T-cell (primary cell): ENCODE measurements around the gene ABCA1. TPM values are rescaled to one million over a fixed set of nuclear protein-coding genes. Genes with fewer than 3 reads are reported as not detected.

Experiments used
- ATAC-seq, 4 experiments: fragments of 200-7000 bp in 3 of 4; fragments of 150-1000 bp in 1 of 4; cut with Tn5 transposase; replicated peaks in 1 of 4; 1 replicate in 3 of 4; 2 replicates in 1 of 4; pipeline ENCODE4 v1.10.0; 2021; ENCODE audit warnings: moderate library complexity in 3 of 4, mild to moderate bottlenecking in 2 of 4, moderate number of reproducible peaks in 1 of 4
- CTCF ChIA-PET, 2 donors: fragments of 300-600 bp; sonication (Branson Sonifier 250); formaldehyde crosslinking; loops; one replicate each; lab custom pipeline; 2022; ENCODE audit warnings: antibody characterized with exemption in 2 of 2; lab: Charles Lee
- POLR2A ChIA-PET, 2 donors: fragments of 300-600 bp; sonication (Branson Sonifier 250); formaldehyde crosslinking; loops; one replicate each; lab custom pipeline; 2022; ENCODE audit warnings: antibody characterized with exemption in 2 of 2; lab: Charles Lee
- DNase-seq, 35 experiments: peaks; one replicate each; pipeline versions ENCODE4 v3.0.0 to v3.0.0-alpha.2; 2013 to 2023
- H3K27ac ChIP-seq: one replicate; pipeline ENCODE4 v1.5.1; 2013; ENCODE audit warnings: low read length
- H3K27me3 ChIP-seq, 2 experiments: replicated peaks in 1 of 2; 1 replicate in 1 of 2; 2 replicates in 1 of 2; pipeline versions ENCODE4 v1.6.1 to v1.7.0; 2013; ENCODE audit warnings: low read length in 1 of 2, mixed read lengths in 1 of 2; ENCODE audit not compliant: control insufficient read depth in 2 of 2, insufficient read depth in 2 of 2; ENCODE audit errors: extremely low read depth in 1 of 2
- H3K36me3 ChIP-seq, 2 donors: 1 replicate in 1 of 2; 2 replicates in 1 of 2; pipeline versions ENCODE4 v1.6.1 to v1.7.0; 2013; ENCODE audit warnings: low read length in 1 of 2; ENCODE audit not compliant: control insufficient read depth in 2 of 2, insufficient read depth in 1 of 2; ENCODE audit errors: extremely low read depth in 1 of 2
- H3K4me1 ChIP-seq, 2 experiments: 1 replicate in 1 of 2; 2 replicates in 1 of 2; pipeline versions ENCODE4 v1.6.1 to v1.7.0; 2013; ENCODE audit warnings: low read length in 2 of 2, mixed read lengths in 1 of 2; ENCODE audit not compliant: insufficient read depth in 2 of 2, control insufficient read depth in 1 of 2; ENCODE audit errors: extremely low read depth in 1 of 2
- H3K4me3 ChIP-seq, 2 donors: 1 replicate in 1 of 2; 2 replicates in 1 of 2; pipeline versions ENCODE4 v1.5.1 to v1.7.0; 2013; ENCODE audit warnings: mild to moderate bottlenecking in 2 of 2, low read length in 1 of 2, moderate library complexity in 1 of 2; ENCODE audit not compliant: control insufficient read depth in 1 of 2; ENCODE audit errors: extremely low read depth in 1 of 2
- H3K9me3 ChIP-seq: 2 replicates; pipeline ENCODE4 v1.7.0; 2013
- H3K27ac Mint-ChIP-seq, 2 donors: one replicate each; pipeline ENCODE4 v1.8.0; 2020 to 2021; ENCODE audit warnings: mild to moderate bottlenecking in 2 of 2, mixed read lengths in 2 of 2
- H3K27me3 Mint-ChIP-seq, 2 donors: one replicate each; pipeline ENCODE4 v1.8.0; 2021 to 2022; ENCODE audit warnings: mixed read lengths in 2 of 2
- H3K36me3 Mint-ChIP-seq: one replicate; pipeline ENCODE4 v1.8.0; 2021; ENCODE audit warnings: mixed read lengths
- H3K4me1 Mint-ChIP-seq, 3 donors: one replicate each; pipeline ENCODE4 v1.8.0; 2020 to 2022; ENCODE audit warnings: mixed read lengths in 3 of 3, mild to moderate bottlenecking in 1 of 3
- H3K4me3 Mint-ChIP-seq, 3 donors: one replicate each; pipeline ENCODE4 v1.8.0; 2020 to 2022; ENCODE audit warnings: mild to moderate bottlenecking in 3 of 3, mixed read lengths in 3 of 3, moderate library complexity in 3 of 3
- H3K9me3 Mint-ChIP-seq, 3 donors: one replicate each; pipeline ENCODE4 v1.8.0; 2020 to 2022; ENCODE audit warnings: mixed read lengths in 3 of 3
- WGBS: methylation state at CpG from one replicate; pipeline ENCODE4 v1.1.5; 2013; ENCODE audit warnings: missing lambda C conversion rate; ENCODE audit not compliant: insufficient coverage; 5-methylcytosine and 5-hydroxymethylcytosine counted together
- total RNA-seq, 35 experiments: library from RNA in 6 of 35; stranded (reverse) in 6 of 35; fragments of 120-200 nt in 1 of 35; gene quantifications; one replicate each; pipeline versions ENCODE4 v1.2.1 to v1.2.4 and lab custom pipeline; 2013 to 2026

The ABCA1 gene
- total RNA-seq, 5 donors from 2014 or later (not counting 1 experiment from before 2014, with no cell fraction given) = 0.41 to 4.7 (median 0.62) TPM

- no peaks in the 10 kb centered on the region for H3K4me1 Mint-ChIP-seq
- no peak overlapping the region for H3K4me3 Mint-ChIP-seq
- Histone ChIP-seq H3K36me3 (peaks cover 2 to 32% of the 10 kb centered on the region in 2 donors), H3K4me3 (no peak overlapping the region), H3K9me3 (no peaks in the 10 kb centered on the region), H3K4me1 (no peaks in the 10 kb centered on the region), H3K27ac (no peak overlapping the region), H3K27me3 (no peaks in the 10 kb centered on the region)
- H3K27me3 Mint-ChIP-seq = no peaks in the 10 kb centered on the region
- DNase-seq = no peak
- 92% methylated on average over 5 of the region's 7 CpGs for WGBS
- H3K36me3 Mint-ChIP-seq = peaks cover 77% of the 10 kb centered on the region
- ChIA-PET CTCF (no interaction called here), POLR2A (no interaction called here)
- ATAC-seq = no peak
- no peak overlapping the region for H3K27ac Mint-ChIP-seq
- no peaks in the 10 kb centered on the region for H3K9me3 Mint-ChIP-seq
These were observed 111.9 kb downstream of the ABCA1 start for GRCh38 chr9:104815851-104816565.

DNA sequence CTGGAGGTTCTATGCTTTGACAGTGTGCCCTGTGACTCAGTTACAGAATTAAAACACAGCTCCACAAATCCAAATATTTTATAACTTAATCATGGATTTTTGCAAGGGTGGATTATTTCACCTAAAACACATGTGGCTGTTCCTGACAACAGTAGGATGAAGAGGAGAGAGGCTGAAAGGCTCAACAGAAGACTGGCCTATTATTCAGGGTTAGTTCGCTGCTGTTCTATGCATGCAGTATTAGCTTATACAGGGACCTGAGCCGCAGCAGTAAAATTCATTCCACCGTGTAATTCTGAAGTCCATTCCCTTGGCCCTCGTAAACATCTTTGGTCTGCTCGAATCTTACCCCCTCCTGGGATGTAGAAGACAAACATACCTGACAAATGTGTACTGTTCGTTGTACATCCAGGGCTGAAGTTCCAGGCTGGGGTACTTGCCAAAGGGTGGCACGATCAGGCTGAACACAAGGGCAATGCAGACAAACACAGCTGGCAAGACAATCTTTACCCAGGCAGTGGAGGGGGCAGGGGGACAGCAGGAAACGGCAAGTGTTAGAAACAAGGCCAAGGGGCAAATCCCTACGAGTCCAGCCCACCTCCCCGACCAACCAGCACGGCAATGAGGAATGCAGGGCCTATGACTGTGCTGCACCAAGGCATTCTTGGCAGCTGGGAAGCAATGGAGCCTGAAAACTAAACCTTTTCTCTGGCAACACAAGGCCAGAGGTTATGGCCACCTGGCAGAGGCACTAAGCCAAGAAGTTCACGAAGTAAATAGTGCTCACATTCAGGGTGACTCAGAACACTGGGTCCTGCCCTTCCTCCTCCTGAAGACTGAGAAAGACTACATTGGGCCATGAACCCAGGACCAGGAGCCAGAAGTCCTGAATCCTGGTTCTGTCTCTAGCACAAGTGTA is 117.3 kb downstream of the ABCA1 start:
- H3K4me1 Mint-ChIP-seq = no peaks in the 10 kb centered on the region
- H3K27ac ChIP-seq = no peak overlapping the region
- no peak overlapping the region for H3K27ac Mint-ChIP-seq
- peaks cover 58% of the 10 kb centered on the region for H3K36me3 Mint-ChIP-seq
- WGBS = 85% methylated on average over 12 of the region's 12 CpGs
- ChIA-PET CTCF (no interaction called here), POLR2A (interaction anchor here in 1 of 2 donors (0.6 kb wide), 1 partner anchor 1433 kb away, joined by 3 read pairs; no protein-coding TSS in a partner anchor)
- no peak for ATAC-seq
- no peak for DNase-seq
- H3K9me3 Mint-ChIP-seq = no peaks in the 10 kb centered on the region
- no peaks in the 10 kb centered on the region for H3K9me3 ChIP-seq
- H3K4me1 ChIP-seq = no peaks in the 10 kb centered on the region
- no peaks in the 10 kb centered on the region for H3K27me3 ChIP-seq
- no peaks in the 10 kb centered on the region for H3K27me3 Mint-ChIP-seq
- H3K4me3 Mint-ChIP-seq = no peak overlapping the region
- peaks cover under 1 to 25% of the 10 kb centered on the region in 2 donors for H3K36me3 ChIP-seq
- no peak overlapping the region for H3K4me3 ChIP-seq

- Mint-ChIP-seq H3K27ac (no peak overlapping the region), H3K4me1 (no peaks in the 10 kb centered on the region), H3K9me3 (no peaks in the 10 kb centered on the region), H3K27me3 (no peaks in the 10 kb centered on the region), H3K36me3 (peaks cover 50% of the 10 kb centered on the region), H3K4me3 (no peak overlapping the region)
- Histone ChIP-seq H3K36me3 (peaks cover 0 to 11% of the 10 kb centered on the region in 2 donors), H3K4me1 (no peaks in the 10 kb centered on the region), H3K27ac (no peak overlapping the region), H3K27me3 (no peaks in the 10 kb centered on the region), H3K9me3 (no peaks in the 10 kb centered on the region), H3K4me3 (no peak overlapping the region)
- ChIA-PET CTCF (interaction anchor here in 1 of 2 donors (0.8 to 1.0 kb wide), 2 partner anchors 321 to 910 kb away, joined by 3 to 4 read pairs; no protein-coding TSS in a partner anchor), POLR2A (no interaction called here)
- ATAC-seq (no peak), DNase-seq (peak in 2 of 35 experiments; percentile 1 to 12)
- WGBS = 84% methylated on average over 3 of the region's 3 CpGs
These were observed 119.8 kb downstream of the ABCA1 start for GRCh38 chr9:104808035-104808614.

GRCh38 chr9:104805441-104805840 is 122.5 kb downstream of the ABCA1 start:
- no peaks in the 10 kb centered on the region for H3K27me3 Mint-ChIP-seq
- ATAC-seq (no peak), DNase-seq (no peak)
- Histone ChIP-seq H3K9me3 (no peaks in the 10 kb centered on the region), H3K4me1 (no peaks in the 10 kb centered on the region), H3K36me3 (peaks cover 0 to 6% of the 10 kb centered on the region in 2 donors), H3K4me3 (no peak overlapping the region), H3K27ac (no peak overlapping the region), H3K27me3 (no peaks in the 10 kb centered on the region)
- no peaks in the 10 kb centered on the region for H3K4me1 Mint-ChIP-seq
- ChIA-PET POLR2A (no interaction called here), CTCF (no interaction called here)
- peaks cover 42% of the 10 kb centered on the region for H3K36me3 Mint-ChIP-seq
- WGBS = 100% methylated on average over 2 of the region's 2 CpGs
- H3K27ac Mint-ChIP-seq = no peak overlapping the region
- no peaks in the 10 kb centered on the region for H3K9me3 Mint-ChIP-seq
- H3K4me3 Mint-ChIP-seq = no peak overlapping the region

DNA sequence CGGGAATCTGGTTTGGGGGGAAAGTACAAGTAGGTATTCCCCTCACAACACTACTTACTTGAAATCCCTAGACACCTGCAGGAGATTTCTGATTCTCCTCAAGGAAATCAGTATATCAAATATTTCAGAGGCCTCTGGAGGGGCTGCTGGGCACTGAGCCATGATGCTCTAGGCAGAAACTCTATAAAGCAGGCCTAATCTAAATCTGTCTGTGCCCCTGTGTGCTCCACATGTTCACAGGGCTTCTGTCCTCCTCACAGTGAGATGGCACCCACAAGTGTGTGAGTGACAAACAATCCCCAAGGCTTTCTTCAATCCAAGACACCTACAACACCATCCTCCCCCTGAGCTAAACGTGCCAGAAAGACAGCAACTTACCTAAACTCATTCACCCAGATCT is 125.0 kb downstream of the ABCA1 start:
- Histone ChIP-seq H3K27me3 (no peaks in the 10 kb centered on the region), H3K36me3 (peaks cover 0 to 6% of the 10 kb centered on the region in 2 donors), H3K4me1 (no peaks in the 10 kb centered on the region), H3K4me3 (no peak overlapping the region), H3K9me3 (no peaks in the 10 kb centered on the region), H3K27ac (no peak overlapping the region)
- no peak for DNase-seq
- Mint-ChIP-seq H3K27ac (no peak overlapping the region), H3K36me3 (peaks cover 42% of the 10 kb centered on the region), H3K4me1 (no peaks in the 10 kb centered on the region), H3K27me3 (no peaks in the 10 kb centered on the region), H3K4me3 (no peak overlapping the region), H3K9me3 (no peaks in the 10 kb centered on the region)
- 90% methylated on average over 1 of the region's 2 CpGs for WGBS
- CTCF ChIA-PET = no interaction called here
- ATAC-seq = no peak
- POLR2A ChIA-PET = no interaction called here

GRCh38 chr9:104802110-104802509 is 125.8 kb downstream of the ABCA1 start:
- no peaks in the 10 kb centered on the region for H3K27me3 Mint-ChIP-seq
- peaks cover 47% of the 10 kb centered on the region for H3K36me3 Mint-ChIP-seq
- H3K9me3 ChIP-seq = no peaks in the 10 kb centered on the region
- no peaks in the 10 kb centered on the region for H3K27me3 ChIP-seq
- no peak overlapping the region for H3K27ac Mint-ChIP-seq
- H3K9me3 Mint-ChIP-seq = no peaks in the 10 kb centered on the region
- H3K4me1 ChIP-seq = no peaks in the 10 kb centered on the region
- H3K4me3 Mint-ChIP-seq = no peak overlapping the region
- DNase-seq (no peak), ATAC-seq (no peak)
- POLR2A ChIA-PET = no interaction called here
- CTCF ChIA-PET = no interaction called here
- no peak overlapping the region for H3K4me3 ChIP-seq
- no peak overlapping the region for H3K27ac ChIP-seq
- H3K36me3 ChIP-seq = peaks cover 0 to 10% of the 10 kb centered on the region in 2 donors
- H3K4me1 Mint-ChIP-seq = no peaks in the 10 kb centered on the region
- 95% methylated on average over 3 of the region's 5 CpGs for WGBS
